ENCODE results near the gene MARK1. TPM values are rescaled to one million over a fixed set of nuclear protein-coding genes. Genes with fewer than 3 reads are reported as not detected.

Gene MARK1
- 0.05 to 0.40 TPM (median 0.10 TPM) in 5 replicates for total RNA-seq (2022; extraction: Qiagen RNA extraction; ENCODE audit: low read depth)

DNA sequence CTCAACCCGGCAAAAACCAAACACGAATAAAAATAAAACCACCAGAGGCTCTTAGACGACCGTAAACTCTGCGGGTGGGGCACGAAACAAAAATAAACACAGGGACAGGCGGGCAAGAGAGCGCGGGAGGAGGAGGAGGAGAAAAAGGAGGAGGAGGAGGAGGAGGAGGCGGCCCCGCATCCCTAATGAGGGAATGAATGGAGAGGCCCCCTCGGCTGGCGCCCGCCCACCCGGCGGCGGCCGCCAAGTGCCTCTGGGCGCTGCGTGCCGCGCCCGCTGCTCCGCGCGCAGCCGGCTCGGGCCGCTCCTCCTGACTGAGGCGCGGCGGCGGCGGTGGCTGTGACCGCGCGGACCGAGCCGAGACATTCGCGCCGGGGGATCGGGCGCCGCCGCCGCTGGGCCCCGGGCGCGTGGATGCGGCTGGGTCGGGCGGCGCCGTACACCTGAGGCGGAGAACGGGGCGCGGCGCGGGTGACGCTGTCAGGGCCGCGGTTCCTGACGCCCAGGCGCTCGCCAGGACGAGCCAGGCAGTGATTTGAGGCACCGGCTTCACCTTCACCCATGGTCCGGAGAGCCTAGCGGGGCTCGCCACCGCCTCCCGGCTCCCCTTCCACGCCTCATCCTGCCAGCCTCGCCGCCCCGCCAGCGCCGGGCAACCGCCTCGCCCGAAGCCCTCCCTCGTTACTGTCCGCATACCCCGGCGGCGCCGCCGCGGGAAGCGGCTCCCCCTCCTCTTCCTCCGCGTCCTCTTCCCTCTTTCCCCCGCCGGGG lies at the start of gene MARK1:
TSS of gene MARK1 (plus strand) at position 229 of the 771 bp plus-strand sequence. CDS start 687 bp downstream, outside the sequence.

DNA sequence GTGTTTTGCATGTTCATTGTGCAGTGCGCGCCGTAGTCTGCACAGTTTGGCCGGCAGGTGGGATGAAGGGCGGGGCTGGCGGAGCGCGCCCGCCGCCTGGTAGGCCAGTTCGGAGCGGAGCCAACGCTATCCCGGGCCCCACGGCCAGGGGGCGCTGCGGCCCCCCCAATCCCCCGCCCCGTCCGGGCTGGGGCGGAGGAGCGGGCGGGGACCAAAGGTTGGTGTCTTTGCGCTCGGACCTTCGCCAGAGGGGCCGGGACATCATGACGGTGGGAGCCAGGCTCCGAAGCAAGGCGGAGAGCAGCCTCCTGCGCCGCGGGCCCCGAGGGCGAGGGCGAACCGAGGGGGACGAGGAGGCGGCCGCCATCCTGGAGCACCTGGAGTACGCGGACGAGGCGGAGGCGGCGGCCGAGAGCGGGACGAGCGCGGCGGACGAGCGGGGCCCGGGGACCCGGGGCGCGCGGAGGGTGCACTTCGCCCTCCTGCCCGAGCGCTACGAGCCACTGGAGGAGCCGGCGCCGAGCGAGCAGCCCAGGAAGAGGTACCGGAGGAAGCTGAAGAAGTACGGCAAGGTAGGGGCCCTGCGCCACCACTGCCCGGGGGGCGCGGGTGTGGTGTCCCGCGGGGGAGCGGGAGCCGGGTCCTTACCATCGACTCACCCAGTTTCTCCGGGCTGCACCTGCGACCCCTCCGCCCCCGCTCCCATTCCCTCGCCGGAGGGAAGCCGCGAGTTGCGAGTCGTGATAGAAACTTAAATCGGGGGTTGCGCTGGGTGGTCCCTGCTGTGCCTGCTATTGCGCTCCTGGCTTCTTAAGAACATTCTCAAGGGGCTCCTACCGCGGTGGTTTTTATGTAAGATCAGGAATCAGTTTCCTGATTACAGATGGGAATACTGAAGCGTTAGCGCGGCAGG lies 162.5 kb downstream of the MARK1 start, which contains the start of gene C1orf115:
TSS of gene C1orf115 (plus strand) at position 224 of the 913 bp plus-strand sequence. CDS start at position 264, 40 bp downstream.

Other genes starting within 250 kb of the MARK1 start
- 4.4 to 5.8 TPM (median 5.2 TPM) in 5 replicates for gene C1orf115, start 162.2 kb downstream of the MARK1 start, total RNA-seq (2022; extraction: Qiagen RNA extraction; ENCODE audit: low read depth)
- 7.6 to 14.2 TPM (median 9.5 TPM) in 5 replicates for gene MTARC2, start 220.2 kb downstream of the MARK1 start, total RNA-seq (2022; extraction: Qiagen RNA extraction; ENCODE audit: low read depth)

Measured in A549 treated with CpdA at 1 μM for 4 hours (cell line).